ENCODE results near the gene MYRF.

- no peak for TF ChIP-seq CTCF (IDR thresholded peaks at IDR 0.05; ENCODE audit: low read depth, low read length, poor library complexity, severe bottlenecking)
- no peak for TF ChIP-seq EZH2phosphoT487 (IDR thresholded peaks at IDR 0.05; ENCODE audit: borderline replicate concordance, low read length)
These were observed 35.8 kb upstream of the MYRF start for GRCh38 chr11:61716478-61717285.
